CD4-positive, alpha-beta T cell treated with Interleukin-10 for 1 hour (primary cell): Measurements from ENCODE around the gene SYNE1.

Experiments used
- DNase-seq: peaks from one replicate; pipeline ENCODE4 v3.0.0-alpha.2; 2020

The SYNE1 gene

DNA sequence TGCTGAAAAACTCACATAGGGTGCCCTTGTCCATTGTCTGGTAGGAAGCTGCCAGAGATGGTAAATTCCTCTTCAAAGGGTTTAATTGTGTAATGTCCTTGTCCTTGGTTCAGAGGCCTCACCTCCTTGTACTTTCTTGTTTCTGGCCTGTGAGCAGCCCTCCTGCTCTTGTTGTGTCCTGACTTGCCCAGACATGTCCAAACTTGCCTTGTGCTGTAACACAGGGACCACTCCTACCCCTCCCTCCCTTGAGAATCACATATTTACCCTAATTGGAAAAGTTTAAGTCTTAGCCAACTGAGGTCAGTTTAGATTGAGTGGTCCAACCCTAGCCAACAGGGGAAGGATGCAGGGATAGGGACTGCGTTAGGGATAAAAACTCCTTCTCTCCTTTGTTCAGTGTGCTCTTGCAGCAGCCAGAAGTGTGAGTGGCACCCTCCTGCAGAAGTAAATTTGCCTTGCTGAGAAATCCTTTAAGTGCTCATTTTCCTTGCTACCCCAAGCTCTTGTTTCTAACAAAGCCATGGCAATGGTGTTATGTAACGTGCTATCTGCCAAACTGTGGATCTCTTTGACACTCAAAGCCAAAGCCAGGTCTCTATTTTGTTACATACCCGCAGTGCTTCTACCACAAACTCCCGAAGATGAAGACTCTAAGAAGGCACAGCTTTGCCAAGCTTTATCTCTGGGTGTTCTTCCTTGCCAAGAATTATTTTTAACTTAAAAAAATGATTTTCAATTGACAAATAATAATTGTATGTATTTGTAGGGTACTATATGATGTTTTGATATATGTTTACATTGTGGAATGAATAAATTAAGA lies 415.1 kb downstream of the SYNE1 start:
- no peak for DNase-seq

DNA sequence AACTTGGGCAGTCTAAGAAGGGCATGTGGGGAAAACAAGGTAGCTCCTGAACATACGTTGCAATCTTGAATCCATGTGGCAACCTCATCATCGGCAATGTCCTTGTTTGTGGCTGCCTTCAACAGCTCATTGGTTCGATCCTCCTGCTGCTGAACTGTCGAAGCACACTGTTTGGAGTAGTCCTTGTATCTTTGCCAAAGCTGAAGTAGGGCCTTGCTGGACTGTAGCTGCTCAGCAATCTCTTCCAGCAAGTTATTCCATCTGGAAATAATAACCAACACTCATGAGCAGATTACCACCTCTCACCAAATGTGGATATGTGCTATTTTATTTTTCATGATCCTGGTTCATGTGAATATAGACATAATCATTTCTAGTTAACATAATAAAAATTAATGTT lies 416.4 kb downstream of the SYNE1 start:
- no peak for DNase-seq

DNA sequence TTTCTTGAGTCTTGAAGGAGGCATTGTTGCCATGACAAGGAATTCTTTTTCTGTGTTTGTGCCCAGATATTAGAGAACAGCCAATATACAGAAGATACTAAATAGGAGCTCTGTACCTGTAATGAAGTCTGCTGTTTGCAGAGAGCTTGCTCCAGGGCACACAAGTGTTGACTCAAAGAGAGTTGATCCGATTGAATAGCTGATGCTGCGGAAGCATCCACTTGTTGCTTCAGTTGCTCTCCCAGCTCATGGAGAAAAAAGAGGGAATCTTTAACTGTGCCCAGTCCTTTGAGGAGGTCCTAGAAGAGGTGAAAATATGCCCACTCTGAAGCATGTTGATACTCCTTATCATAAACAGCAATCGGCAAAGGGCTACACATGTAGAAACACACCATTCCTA lies 418.3 kb downstream of the SYNE1 start:
- DNase-seq = no peak

DNA sequence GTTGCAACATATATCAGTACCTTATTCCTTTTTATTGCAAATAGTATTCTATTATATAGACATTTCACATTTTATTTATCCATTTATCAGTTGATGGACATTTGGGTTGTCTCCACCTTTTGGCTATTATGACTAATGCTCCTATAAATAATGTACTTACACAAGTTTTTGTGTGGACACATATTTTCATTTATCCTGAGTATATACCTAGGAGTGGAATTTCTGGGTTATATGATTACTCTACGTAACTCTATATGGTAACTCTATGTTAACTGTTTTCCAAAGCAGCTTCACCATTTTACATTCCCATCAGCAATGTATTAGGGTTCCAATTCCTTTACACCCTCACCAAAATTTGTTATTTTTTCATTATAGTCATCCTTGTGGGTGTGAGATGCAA lies 424.7 kb downstream of the SYNE1 start:
- DNase-seq = no peak

DNA sequence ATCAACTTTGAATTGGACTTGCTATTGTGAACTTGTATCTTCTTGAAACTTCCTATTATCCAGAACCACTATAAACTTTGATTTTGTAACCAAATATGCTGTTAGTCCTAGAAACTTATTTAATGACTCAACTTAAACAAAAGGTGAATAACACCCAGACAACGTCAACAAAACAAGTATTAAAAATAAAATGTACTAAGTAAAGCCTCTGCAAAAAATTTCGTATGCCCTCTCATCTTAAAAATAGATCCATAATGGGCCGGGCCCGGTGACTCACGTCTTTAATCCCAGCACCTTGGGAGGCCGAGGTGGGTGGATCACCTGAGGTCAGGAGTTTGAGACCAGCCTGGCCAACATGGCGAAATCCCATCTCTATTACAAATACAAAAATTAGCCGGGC lies 428.0 kb downstream of the SYNE1 start:
- no peak for DNase-seq

DNA sequence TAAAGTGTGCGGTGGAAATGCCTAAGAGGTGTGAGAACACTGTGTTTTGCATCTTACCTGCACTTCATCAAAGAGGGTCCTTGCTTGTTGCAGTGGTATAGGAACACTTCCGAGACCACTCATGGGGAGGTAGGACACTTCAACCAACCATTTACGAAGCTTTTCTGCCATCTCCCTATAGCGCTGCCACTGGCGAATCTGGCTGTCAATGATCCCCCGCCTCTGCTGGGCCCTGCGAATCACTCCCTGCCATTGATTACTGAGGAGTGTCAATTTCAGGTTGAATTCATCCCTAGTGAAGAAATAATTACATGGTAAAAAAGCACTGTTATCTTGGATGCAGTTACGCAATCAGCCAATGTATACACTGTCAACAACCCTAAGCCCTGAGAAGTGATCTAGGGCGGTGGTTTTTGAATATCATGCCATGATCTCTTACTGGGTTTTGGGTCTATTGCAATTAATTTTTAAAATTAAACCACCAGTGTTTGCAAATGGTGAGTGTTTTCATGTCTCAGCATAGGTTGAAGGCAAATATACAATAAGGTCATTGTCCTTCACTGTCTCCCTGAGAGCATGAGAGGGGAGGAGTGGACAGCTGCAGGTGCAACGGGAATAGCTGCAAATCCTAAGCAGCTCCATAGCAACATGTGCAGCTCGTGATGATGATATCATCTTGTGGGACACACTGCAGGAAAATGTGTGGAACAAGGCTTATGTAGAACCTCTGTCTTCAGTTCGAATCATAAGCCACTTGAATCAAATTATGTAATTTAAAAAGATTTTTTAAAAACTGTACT lies 429.0 kb downstream of the SYNE1 start:
- no peak for DNase-seq

DNA sequence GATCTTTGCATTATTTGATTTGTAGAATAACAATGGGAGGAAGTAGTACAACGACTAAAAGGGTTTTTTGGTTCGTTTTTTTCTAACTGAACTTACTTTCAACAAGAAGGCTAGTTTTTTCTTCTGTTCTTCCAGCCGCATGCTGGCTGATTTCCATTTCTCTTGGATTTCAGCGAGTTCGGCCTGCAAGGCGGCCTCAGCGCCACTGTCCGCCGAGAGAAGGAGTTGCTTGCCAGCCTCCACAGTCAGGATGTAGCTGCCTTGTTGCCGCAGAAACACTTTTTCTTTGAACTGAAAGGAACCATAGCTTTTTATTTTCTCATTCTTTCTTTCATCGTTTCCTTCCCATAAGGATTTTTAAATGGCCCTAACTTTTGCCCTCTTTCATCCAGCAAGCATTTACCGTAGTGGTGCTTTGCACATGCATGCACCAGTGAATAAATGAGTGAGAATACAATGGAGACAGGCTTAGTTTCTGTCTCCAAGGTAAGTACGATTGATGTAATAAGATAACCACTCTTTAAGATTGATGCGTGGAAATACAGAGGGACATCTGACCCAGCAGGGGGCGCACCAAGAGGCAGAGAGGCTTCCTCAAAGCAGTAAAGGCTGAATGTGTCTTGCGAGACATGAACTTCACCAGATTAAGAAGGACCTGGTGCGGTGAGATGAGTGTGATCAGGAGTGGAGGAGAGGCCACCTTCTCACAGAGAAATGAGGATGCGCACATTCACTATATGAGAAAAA lies 430.9 kb downstream of the SYNE1 start:
- DNase-seq = peak; percentile 51

DNA sequence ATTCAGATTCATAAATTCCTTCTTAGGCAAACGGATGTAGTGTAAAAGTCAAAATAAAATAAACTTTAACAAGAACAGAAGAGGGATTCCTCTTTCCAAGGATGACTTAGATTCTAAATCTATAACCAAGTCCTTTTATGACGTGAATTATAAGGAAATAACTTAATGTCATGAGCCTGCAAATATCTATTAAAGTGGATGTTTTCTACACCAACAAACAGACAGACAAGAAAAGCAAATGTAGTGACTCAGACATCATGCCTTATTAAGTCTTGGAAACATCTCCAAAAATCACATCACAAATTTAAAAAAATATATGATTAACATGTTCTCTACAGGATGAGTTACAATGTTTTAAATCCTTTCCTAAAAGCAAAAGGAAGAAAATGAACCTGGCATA lies 432.6 kb downstream of the SYNE1 start:
- no peak for DNase-seq

DNA sequence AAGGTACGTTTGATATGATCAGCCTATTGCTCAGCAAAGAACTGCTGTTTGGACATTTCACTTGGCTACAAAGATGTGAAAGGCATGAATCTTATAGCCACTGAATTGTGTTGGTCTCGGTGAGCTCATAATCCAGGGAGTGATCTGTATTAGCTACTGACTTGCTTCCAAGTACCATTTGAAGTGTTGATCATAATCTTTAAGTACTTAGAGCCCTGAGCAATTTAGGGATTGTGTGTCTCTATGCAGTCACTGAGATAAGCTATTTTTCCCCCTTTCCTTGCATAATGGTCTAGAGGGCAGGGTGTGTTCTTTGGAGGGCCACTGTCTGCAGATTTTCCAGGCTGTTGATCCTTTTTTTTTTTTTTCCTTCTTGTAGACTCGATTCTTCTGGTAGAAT lies 436.0 kb downstream of the SYNE1 start:
- no peak for DNase-seq

DNA sequence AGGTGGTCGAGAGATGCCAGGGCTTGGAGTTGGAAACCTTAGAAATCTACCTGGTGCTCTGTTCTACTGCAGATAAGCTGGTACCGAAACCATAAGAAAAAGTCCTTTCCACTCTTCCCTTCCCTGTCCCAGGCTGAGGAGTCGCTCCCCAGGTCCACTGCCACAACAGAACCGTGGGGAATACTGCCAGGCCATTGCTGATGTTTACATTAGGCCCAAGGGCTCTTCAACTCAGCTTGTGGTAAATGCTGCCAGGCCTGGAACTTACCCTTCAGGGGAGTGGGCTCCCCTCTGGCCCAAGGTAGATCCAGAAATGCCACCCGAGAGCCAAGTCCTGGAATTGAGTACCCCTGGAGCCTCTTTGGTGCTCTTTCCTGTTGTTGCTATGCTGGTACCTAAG lies 441.3 kb downstream of the SYNE1 start:
- no peak for DNase-seq

DNA sequence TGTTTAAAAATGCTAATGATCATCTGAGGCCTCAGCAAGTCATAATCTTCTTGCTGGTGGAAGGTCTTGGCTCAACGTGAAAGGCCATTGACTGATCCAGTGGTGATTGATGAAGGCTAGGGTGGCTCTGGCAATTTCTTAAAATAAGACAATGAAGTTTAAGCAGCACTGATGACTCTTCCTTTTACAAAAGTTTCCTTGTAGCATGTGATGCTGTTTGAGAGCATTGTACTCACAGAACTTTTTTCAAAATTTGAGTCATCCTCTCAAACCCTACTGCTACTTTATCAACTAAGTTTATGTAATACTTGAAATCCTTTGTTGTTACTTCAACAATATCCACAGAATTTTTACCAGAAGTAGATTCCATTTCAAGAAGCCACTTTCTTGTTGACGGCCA lies 447.4 kb downstream of the SYNE1 start:
- no peak for DNase-seq

DNA sequence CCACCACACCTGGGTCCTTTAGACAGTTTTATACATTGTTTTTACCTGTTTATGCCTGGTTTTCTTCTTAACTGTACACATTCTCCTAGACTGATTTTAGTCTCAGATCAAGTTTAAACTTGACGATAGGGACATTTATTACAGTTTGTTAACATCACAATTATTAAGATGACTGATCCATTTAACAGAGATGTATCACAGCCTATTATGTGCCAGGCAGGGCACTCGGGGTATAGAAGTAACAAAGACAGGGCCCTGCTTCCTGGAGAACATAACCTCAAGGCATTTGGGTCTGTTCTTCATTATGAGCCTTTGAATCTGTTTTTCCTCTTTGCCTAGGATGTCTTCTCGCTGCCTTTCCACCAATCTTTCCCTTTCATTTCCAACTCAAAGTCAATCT lies 449.2 kb downstream of the SYNE1 start:
- no peak for DNase-seq

DNA sequence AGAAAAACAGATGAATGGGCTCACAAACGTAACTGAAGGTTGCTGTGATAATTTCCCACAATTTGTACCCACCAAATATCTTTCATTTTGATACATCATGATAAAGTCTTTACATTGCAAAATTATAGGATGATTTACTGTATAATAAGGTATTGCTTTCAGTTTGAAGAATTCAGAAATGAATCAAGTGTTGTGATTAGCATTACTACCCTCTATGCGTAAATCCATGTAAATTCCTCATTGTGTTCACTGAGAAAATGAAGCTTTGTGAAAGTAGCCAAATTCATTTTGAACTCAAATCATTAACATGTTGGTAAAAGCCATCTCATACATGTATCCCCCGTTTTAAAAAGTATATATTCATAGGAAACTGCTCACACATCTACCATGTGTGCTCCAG lies 450.3 kb downstream of the SYNE1 start:
- DNase-seq = no peak

DNA sequence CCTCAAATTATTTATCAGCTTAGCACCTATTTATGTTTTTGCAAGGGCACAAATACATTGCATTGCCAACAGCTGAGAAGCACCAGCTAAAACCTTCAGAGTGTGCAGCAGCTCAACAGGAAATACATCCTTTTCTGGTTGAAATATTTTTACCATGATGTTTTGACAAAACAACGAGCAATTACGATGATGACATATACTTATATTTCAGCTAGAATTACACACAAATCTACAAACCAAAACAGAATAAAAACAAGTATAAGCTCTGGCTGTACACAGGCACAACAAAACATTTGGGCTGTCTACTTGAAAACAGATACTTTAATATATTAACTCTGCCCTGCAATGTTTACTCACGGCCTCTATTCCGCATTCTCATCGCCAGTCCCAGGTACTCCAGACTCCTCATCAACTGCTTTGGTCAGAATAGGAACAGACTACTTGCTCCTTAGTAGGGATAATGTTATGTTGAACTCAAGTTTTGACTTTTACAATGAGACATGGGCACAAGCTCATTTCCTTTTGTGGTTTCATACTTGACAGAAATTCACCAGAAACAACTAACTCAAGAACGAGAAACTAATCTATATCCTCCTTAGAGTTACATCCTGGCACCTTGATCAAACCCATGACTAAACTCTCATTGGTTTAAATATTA lies 452.1 kb downstream of the SYNE1 start:
- DNase-seq = peak; percentile 57

DNA sequence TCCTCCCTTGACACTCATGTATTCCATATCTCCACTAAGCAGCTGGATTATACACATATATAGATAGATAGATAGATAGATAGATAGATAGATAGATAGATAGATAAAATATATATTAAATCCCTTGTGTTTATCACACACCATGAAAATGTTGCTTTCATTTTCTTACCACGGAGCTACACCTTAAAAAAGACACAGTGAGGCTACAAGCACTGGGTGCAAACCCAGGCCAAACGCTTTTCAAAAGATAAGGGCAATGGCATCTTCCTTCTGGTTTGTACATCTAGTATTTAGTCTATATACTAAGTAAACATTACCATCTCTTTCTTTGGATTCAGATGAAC lies 452.6 kb downstream of the SYNE1 start:
- DNase-seq = no peak

DNA sequence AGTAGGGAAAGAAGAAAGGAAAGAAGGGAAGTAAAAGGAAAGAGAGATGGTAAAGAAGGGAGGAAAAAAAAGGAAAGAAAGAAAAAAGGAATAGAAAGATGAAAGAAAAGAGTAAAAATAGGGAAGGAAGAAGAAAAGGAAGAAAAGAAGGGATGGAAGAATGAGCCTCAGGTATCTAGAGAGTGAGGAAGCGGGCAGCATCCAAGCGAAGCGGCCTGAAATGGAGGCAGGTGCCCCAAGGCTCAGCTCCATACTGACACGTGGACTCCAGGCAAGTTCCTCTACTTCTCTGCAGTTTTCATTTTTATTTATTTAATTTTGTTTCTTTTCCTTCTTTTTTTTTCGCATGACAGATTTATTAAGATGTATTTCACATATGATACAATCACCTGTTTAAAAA lies 456.6 kb downstream of the SYNE1 start:
- no peak for DNase-seq

DNA sequence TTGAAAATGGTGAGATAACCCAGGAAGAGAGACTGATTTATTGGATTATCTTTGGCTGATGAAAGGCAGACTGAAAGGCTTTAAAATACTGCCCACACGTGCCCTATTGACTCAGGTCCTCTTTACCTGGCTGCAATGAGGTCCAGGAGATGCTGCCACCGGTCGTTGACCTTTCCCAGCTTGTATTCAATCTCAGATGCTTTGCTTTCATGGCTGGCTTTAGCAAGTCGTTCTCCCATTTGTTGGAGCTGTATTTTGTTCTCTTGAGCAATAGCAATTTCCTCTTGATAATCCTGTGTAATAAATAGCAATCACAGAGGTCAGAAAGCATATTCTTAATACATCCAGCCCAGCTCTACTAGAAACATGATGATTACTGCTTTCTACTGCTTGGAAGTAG lies 460.9 kb downstream of the SYNE1 start:
- DNase-seq = no peak

DNA sequence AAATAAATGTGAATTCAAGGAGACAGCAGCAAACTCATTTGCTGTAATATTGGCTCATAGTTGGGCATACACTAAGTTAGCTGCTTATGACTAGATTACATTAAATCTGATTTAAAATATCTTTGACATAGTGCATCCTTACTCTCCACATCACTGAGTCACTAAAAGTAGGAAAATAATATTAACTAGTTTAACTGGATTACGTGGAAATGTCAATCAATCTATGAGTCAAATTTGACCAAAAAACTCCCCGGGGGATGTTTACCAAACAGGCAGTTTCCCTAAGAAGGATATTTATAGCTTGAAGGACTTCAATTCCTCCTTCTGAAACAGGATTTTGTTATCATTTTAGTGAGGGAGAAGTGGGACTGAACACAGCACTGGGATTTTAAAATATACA lies 463.2 kb downstream of the SYNE1 start:
- no peak for DNase-seq

DNA sequence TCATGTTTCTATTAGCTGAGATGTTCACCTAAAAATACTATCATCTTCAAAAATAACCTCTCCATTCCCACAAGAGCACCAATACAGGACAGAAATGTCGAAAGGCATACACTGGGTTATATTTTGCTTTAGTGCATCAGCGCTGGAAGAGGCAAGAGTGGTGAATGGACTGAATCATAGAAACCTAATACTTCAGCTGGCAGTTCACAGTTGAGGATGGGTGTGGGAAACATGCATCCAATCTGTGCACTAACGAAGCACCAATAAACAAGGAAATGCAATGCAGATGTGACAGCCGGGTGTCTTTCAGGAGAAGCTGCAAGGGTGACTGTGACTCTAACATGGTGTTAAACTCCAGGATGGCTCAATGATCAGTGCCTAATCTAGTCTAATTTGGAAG lies 463.8 kb downstream of the SYNE1 start:
- no peak for DNase-seq

DNA sequence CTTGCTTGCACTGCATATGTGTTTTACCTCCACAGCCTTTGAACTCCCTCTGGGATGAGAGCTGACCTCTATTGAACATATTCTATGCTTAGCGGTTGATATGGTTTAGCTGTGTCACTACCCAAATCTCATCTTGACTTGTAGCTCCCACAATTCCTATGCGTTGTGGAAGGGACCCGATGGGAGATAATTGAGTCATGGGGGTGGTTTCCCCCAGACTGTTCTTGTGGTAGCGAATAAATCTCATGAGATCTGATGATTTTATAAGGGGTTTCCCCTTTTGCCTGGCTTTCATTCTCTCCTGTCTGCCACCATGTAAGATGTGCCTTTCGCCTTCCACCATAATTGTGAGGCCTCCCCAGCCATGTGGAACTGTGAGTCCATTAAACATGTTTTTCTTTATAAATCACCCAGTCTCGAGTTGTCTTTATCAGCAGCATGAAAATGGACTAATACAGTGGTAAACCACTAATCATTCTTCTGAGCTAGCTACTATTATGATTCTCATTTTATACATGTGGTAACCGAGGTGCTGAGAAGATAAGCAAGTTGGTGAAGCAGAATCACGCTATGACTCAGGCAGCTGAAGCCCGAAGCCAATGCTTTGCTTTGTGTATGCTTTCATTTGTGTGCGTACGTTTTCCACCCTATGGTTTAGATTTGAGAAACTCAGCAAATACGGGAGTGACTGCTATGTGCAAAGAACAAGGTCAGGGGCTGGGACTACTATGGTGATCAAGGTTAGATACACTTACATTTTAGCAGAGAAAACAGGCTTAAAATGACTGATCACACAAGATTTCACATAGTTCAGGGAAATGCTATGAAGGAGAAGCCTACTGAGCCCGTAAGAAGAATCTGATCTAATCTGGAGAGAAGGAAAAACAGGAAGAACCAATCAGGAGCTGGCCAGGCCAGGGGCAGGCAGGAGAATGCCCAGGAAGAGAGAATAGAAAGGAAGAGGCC lies 466.2 kb downstream of the SYNE1 start:
- DNase-seq = peak; percentile 65

DNA sequence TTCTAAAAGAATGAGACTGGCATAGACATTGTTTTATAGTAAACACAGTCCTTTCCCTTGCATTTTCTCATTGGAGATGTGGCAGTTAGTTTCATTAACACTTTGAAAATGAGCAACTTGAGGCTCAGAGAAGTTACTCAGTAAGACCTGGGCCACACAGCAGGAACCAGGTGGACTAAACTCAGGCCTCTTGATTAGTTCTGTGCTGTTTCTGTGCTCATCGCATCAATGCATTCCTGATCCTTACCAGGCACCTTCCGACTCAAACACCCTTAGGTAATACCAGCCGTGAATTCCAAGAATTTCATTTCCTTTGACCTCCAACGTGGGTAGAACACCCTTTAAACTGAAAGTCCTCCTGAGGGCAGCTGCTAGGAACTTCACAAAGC lies 466.9 kb downstream of the SYNE1 start:
- no peak for DNase-seq
